Motor neuron (in vitro differentiated cells): ENCODE measurements around the gene PSMD7. TPM values are rescaled to one million over a fixed set of nuclear protein-coding genes. Genes with fewer than 3 reads are reported as not detected.
A peak's percentile ranks its signal among the peaks of the same experiment; 100 is the strongest.

Source experiments
- ATAC-seq, 8 experiments: fragments of 200-7000 bp; cut with Tn5 transposase; replicated peaks in 6 of 8; 2 replicates each; pipeline ENCODE4 v1.8.0; 2021; ENCODE audit warnings: mild to moderate bottlenecking in 8 of 8, moderate library complexity in 8 of 8
- H3K27ac ChIP-seq, 2 donors: fragments of 250-450 bp; sonication (Bioruptor Pico); 2 replicates each; pipeline ENCODE4 v1.9.0; 2021; ENCODE audit warnings: antibody characterized with exemption in 2 of 2, mild to moderate bottlenecking in 2 of 2, moderate library complexity in 1 of 2
- H3K4me1 ChIP-seq, 2 donors: fragments of 250-450 bp; sonication (Bioruptor Pico); replicated peaks in 1 of 2; 2 replicates each; pipeline ENCODE4 v1.6.1; 2021; ENCODE audit warnings: antibody characterized with exemption in 2 of 2, mild to moderate bottlenecking in 2 of 2, moderate library complexity in 1 of 2
- H3K4me3 ChIP-seq, 5 donors: fragments of 250-450 bp; sonication (Bioruptor Pico); 2 replicates each; pipeline ENCODE4 v1.9.0; 2021; ENCODE audit warnings: antibody characterized with exemption in 5 of 5, mild to moderate bottlenecking in 5 of 5, moderate library complexity in 4 of 5
- WGBS, 10 experiments: fragments of 450-650 bp; shearing (Covaris generic); methylation state at CpG; one replicate each; pipeline ENCODE4 v1.0.0; 2022; 5-methylcytosine and 5-hydroxymethylcytosine counted together
- in situ Hi-C, 9 experiments: fragments of 400-800 bp; cut with MboI; loops; one replicate each; pipeline ENCODE4 v1.15.0; 2021; ENCODE audit warnings: low sequenced_read_pairs in 9 of 9, low pct_unique_long_range_greater_than_20kb in 2 of 9; ENCODE audit not compliant: unreplicated experiment in 9 of 9
- total RNA-seq, 8 experiments: library from RNA; unstranded; fragments of 300-600 nt; gene quantifications; 2 replicates each; pipeline versions ENCODE4 v1.2.3 to v1.2.4, GENCODE V29; 2022

PSMD7 gene
- total RNA-seq = 100 to 1,000 TPM in 5 of 8 experiments, 10 to 100 TPM in 3; 72.2 to 183 (median 126) TPM

DNA sequence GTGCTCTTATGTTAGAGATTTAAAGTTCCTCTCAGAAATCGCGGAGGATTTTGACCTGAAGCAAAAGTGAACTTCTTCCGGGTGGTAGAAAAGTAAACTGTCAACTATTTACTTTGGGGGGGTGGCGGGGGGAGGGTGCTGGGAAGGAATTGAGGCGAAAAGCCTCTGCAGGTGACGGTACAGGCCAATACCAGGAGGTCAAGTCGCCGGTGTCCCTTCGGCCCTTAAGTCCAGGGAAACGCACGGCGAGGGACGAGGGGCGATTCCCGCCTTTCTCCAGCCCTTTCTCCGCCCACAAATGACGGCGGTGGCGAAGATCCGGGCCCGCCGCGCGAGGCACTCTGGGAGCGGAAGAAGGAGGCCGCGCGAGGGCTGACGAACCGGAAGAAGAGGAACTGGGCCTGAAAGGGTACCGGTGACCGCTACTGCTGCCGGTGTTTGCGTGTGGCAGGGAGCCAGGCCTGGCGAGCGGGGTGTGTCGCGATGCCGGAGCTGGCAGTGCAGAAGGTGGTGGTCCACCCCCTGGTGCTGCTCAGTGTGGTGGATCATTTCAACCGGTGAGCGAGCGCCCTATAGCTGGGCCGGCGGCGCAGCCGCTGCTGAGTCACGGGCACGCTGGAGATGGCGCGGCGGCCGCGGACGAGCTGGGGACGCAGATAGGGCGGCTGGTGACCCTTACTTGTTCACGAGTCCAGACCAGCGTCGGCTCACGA is at the start of gene PSMD7:
TSS of gene PSMD7 (plus strand) at position 383 of the 713 bp plus-strand sequence. CDS start at position 484, 101 bp downstream.
- ATAC-seq = peak; percentile 89 to 97 (median 95)
- in situ Hi-C loops = no loop called here
- WGBS, 10 experiments = 0 to 10% (median 0%) methylated on average over 1 to 25 of the region's 60 CpGs; no CpG with 5 or more reads in 3 of the 10 experiments
- Histone ChIP-seq H3K27ac (peak within 1 kb of the TSS; percentile 92 to 97), H3K4me1 (peaks cover 12 to 13% of the 10 kb centered on the region in 2 donors), H3K4me3 (peak within 1 kb of the TSS; percentile 56 to 88 (median 81))

DNA sequence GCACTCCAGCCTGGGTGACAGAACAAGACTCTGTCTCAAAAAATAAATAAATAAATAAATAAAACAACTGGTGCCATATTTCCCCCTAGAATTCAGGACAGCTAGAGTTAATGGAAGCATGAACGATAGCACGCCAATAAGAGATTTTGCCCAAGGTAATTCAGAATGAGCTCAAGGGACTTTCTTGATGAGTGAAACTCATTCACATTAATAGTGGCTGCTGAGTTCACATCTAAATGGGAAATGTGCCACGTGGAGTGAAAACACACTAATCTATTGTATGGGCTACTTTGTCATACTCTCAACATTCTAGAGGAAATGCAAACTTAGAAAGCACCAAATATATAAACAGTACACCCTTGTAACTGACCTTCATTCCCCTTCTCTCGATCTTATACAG is 47.4 kb upstream of the PSMD7 start:
- H3K27ac ChIP-seq = no peak overlapping the region
- no peaks in the 10 kb centered on the region for H3K4me1 ChIP-seq
- WGBS, 10 experiments = 56 to 93% (median 79%) methylated on average over 2 to 4 of the region's 4 CpGs; no CpG with 5 or more reads in 2 of the 10 experiments
- no peak overlapping the region for H3K4me3 ChIP-seq
- in situ Hi-C loops = loop anchor here in 1 of 9 experiments (25.0 kb wide), 1 partner anchor 687 kb away; no protein-coding TSS in a partner anchor
- no peak for ATAC-seq

DNA sequence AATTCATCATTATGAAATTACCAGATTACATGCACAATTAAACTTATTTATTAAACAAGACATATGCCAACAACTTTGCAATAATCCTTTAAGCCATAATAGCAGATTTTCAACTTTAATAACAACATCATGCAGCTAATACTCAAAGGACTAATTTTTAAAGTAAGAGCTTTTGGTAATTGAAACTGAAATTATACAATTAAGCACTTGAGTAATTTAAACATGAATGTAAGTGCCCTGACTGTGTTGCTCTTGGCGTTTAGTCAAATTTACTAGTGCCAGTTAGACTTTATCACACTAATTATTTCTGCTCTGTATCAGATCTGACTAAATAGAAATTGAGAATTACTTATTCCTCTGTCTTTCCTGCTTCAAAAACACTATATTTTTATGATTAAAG is 46.8 kb upstream of the PSMD7 start:
- in situ Hi-C loops = loop anchor here in 1 of 9 experiments (25.0 kb wide), 1 partner anchor 688 kb away; no protein-coding TSS in a partner anchor
- 18 to 88% (median 78%) methylated on average over 1 of the region's 1 CpG; no CpG with 5 or more reads in 2 of the 10 experiments for WGBS, 10 experiments
- no peak for ATAC-seq
- Histone ChIP-seq H3K4me1 (no peaks in the 10 kb centered on the region), H3K27ac (no peak overlapping the region), H3K4me3 (no peak overlapping the region)

DNA sequence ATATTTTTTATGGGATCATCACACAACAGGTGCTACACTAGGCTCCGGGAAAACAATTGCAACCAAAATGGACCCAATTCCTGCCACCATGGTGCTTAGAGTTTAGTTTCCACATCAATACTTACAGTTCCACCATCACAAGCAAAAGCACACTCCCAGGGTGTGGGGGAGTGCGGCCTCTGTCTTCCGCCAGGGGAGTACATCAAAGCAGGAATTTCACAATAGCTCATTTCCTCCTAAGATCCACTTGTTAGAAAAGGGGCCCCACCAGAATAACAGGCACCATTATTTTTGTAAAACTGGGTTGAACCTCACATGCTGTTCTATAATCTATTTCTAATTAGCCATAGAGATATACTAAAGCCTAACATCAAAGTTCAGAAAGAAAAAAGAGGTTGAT is 44.3 kb upstream of the PSMD7 start:
- H3K4me1 ChIP-seq = no peaks in the 10 kb centered on the region
- H3K4me3 ChIP-seq = no peak overlapping the region
- no peak overlapping the region for H3K27ac ChIP-seq
- in situ Hi-C loops = no loop called here
- 63 to 94% (median 85%) methylated on average over 2 to 3 of the region's 3 CpGs; no CpG with 5 or more reads in 4 of the 10 experiments for WGBS, 10 experiments
- no peak for ATAC-seq

DNA sequence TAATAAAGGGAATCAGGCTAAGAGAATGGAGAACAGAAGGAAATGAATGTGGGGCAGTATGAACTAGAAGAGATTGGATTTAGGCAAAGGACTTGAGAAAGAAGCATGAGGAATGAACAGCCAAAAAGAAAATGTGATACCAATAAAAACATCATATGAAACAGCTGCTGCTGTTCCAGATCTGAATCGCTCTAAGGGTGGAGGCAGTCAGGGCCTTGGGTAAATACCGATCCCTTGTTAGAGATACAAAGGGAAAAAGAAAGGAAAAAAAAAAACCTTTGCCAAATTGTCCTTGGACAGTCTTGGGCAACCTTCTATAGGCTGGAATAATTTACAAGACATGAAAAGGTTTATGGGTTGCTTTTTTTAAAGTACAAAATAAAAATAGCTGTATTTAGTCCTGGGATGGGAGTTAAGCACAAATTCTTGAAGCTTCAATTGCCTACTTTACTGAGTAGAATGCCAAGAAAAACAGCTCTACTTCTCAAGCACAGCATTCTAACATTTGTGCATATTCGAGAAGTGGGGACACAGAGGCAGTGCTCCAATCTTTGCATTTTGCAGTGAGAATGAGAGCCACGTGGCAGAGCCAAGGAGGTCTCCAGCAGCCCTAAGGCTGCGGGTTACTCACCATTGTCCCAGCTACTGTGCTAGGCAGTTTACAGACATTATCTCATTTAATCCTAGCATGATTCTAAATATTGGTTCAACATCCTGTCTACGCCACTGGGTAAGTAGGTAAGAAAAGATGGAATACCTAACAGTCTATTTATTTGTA is 43.3 kb upstream of the PSMD7 start:
- no peaks in the 10 kb centered on the region for H3K4me1 ChIP-seq
- peak in 3 of 8 experiments; percentile 82 to 92 (median 90) for ATAC-seq
- WGBS, 10 experiments = 7 to 100% (median 80%) methylated on average over 2 to 6 of the region's 6 CpGs
- in situ Hi-C loops = no loop called here
- no peak overlapping the region for H3K27ac ChIP-seq
- H3K4me3 ChIP-seq = no peak overlapping the region

DNA sequence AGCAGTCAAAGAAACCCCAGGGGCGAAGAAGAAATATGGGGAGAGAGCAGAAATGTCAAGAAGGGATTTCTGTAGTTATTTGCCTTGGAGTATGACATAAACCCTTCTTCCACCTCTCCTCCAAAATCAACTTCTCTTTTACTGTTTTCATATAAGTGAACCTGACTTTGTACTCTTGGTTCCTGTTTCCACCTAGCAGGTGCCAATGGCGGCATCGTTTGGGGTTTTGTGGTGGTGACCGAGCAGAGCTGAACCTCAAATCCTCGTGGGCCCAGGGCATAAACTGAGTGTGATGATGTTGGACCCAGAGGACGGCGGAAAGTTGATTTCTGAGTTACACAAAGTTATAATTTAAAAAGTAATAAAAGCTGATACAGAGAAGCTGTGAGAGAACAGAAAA is 39.6 kb upstream of the PSMD7 start:
- 23 to 100% (median 86%) methylated on average over 2 to 7 of the region's 7 CpGs for WGBS, 10 experiments
- ATAC-seq = no peak
- H3K4me3 ChIP-seq = no peak overlapping the region
- no peak overlapping the region for H3K27ac ChIP-seq
- in situ Hi-C loops = no loop called here
- H3K4me1 ChIP-seq = no peaks in the 10 kb centered on the region

DNA sequence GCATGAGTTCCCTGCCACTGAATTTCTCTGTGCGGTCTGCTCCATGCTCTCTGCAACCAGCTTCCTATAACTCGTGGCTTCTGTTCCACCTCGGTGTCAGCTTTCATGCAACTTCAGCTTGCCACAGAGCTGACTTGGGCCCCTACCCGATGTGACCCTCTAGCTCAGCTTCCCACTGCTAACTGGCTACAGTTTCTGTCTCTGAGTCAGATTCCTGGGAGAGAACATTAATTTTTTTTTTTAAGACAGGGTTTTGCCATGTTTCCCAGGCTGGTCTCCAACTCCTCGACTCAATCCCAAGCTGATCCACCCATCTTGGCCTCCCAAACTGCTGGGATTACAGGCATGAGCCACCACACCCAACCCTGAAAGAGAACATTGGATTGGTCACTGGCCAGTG is 35.5 kb upstream of the PSMD7 start:
- peak in 1 of 8 experiments; percentile 20 for ATAC-seq
- in situ Hi-C loops = no loop called here
- Histone ChIP-seq H3K4me1 (no peaks in the 10 kb centered on the region), H3K27ac (no peak overlapping the region), H3K4me3 (no peak overlapping the region)
- 17 to 93% (median 80%) methylated on average over 1 to 4 of the region's 5 CpGs; no CpG with 5 or more reads in 5 of the 10 experiments for WGBS, 10 experiments

DNA sequence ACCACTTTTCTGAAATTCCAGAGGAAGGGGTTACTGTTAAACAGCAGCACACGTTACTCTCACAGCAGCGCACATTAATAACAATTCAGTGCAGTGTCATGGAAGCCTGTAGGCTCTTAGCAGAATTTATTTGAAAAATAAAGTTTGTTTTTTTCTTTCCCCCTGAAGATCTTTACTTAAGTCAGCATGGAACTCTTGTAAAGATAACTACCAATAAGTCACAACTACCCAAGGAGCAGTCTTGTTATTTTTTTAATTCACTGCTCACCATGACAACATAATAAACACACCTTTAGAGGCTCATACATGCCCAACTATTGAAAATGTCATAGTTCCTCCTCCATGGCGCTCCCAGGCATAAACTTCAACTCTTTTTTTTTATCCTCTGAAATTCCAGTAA is 31.8 kb upstream of the PSMD7 start:
- peak in 2 of 8 experiments; percentile 34 to 81 for ATAC-seq
- WGBS, 10 experiments = 26 to 92% (median 79%) methylated on average over 1 to 3 of the region's 3 CpGs
- Histone ChIP-seq H3K27ac (no peak overlapping the region), H3K4me3 (no peak overlapping the region), H3K4me1 (peaks cover 7 to 16% of the 10 kb centered on the region in 2 donors)
- in situ Hi-C loops = no loop called here

DNA sequence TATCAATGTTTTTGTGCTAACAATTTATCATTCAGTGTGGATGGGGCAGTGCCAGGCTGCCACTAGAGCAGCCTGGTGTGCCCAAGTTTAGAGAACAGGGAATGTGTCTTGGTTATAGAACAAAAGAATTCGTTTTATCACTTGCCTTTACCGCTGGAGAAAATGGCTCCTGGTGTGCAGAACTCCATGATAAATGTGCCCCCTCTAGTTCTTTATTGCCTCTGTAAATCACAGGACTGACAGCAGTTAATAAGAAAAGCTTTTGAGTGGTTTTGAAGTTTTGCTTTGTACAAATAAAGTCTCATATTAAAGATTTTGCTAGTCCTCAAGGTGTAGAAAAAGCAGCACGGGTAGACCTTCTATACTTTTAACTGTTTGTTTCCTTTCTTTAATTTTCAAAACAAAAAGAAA is 28.2 kb upstream of the PSMD7 start:
- Histone ChIP-seq H3K4me1 (peaks cover 7 to 16% of the 10 kb centered on the region in 2 donors), H3K27ac (no peak overlapping the region), H3K4me3 (no peak overlapping the region)
- ATAC-seq = no peak
- 0 to 44% (median 11%) methylated on average over 1 to 3 of the region's 3 CpGs; no CpG with 5 or more reads in 1 of the 10 experiments for whole genome bisulfite sequencing, 10 experiments
- in situ Hi-C loops = no loop called here

DNA sequence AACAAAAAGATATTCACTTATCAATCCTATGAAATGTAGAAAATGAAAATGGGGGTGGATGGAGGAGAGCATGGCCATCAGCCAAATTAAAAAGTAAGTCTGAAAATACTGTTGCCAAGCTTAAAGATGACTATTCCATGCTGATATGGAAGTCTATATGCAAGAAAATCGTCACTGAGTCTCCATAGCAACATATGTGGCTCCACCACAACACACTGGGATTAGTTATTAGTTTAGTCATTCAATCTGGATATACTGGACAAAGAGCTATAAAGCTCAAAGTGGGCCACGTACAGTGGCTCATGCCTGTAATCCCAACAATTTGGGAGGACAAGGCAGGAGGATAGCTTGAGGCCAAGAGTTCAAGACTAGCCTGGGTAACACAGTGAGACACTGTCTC is 24.7 kb upstream of the PSMD7 start:
- no peak overlapping the region for H3K4me3 ChIP-seq
- peak in 3 of 8 experiments; percentile 52 to 57 (median 56) for ATAC-seq
- in situ Hi-C loops = no loop called here
- WGBS, 10 experiments = 0 to 84% (median 48%) methylated on average over 1 to 2 of the region's 2 CpGs; no CpG with 5 or more reads in 2 of the 10 experiments
- no peak overlapping the region for H3K27ac ChIP-seq
- peaks cover 7 to 23% of the 10 kb centered on the region in 2 donors for H3K4me1 ChIP-seq

DNA sequence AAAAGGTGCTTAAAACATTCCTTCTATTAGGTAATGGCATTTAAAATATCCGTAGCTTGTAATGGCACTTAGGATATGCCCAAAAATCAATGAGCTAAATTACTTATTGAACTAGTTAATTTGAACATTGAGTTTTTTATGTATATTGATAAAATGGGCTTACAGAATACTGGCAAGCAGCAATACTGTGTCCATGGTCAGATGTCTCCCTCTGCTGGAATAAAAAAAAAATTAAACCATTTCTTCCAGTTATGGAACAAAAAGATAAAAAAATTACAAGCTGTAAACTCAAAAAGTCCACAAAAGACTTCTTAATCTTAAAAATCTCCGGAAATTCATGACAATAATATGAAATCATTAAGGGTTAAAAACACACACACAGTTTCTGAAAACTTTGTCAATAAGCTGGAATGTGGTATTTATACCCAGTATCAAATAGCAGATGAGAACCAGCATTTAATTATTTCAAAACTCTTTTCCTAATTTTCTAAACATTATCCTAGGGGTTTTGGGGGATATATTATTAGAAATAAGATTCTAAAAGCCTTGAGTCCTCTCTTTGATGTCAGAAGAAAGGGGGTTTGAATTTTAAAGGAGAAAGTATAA is 21.5 kb upstream of the PSMD7 start:
- Histone ChIP-seq H3K27ac (no peak overlapping the region), H3K4me3 (no peak overlapping the region), H3K4me1 (peaks cover 0 to 11% of the 10 kb centered on the region in 2 donors)
- in situ Hi-C loops = no loop called here
- WGBS, 10 experiments = 0 to 100% (median 10%) methylated on average over 1 to 2 of the region's 2 CpGs
- peak in 3 of 8 experiments; percentile 33 to 44 (median 33) for ATAC-seq

DNA sequence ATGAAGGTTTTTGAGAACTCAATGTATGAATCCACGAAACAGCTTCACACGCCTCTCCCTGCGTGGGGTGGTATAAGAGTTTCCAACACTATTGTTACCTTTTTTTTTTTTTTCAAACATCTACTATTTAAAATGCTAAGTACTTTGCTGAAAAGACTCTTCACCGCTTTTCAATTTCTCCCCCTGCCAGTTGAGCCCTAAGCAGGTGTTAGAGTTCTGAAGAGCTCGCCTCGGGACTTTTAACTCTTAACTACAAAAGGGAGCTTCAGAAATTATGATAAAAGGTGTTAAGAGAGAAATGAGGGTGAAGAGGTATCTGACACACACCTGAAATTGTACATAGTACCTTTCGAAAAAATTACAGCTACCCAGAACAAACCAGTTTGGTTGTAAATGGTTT is 20.9 kb upstream of the PSMD7 start:
- Histone ChIP-seq H3K4me3 (no peak overlapping the region), H3K27ac (no peak overlapping the region), H3K4me1 (peaks cover 0 to 11% of the 10 kb centered on the region in 2 donors)
- 0 to 67% (median 46%) methylated on average over 2 to 7 of the region's 7 CpGs; no CpG with 5 or more reads in 1 of the 10 experiments for WGBS, 10 experiments
- no peak for ATAC-seq
- in situ Hi-C loops = no loop called here

DNA sequence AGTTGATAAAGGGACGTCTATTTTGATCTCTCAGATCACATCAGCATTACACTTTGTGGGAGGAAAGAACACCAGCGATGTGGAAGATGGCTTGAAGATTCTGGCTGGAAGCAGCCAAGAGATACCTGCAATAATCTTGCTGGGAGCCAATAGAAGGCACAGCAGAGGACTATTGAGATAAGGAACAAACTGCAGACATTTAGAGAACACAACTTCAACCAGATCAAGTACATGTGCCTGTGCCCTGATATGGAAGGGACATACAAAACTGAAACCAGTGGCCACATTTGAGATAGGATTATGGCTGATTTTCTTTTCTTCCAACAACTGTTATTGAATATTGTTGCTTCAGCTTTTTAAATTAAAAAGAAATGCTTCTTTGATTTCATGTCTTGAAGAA is 18.6 kb upstream of the PSMD7 start:
- no peak overlapping the region for H3K4me3 ChIP-seq
- no peak overlapping the region for H3K27ac ChIP-seq
- no peak for ATAC-seq
- 62 to 100% (median 90%) methylated on average over 1 to 2 of the region's 2 CpGs; no CpG with 5 or more reads in 3 of the 10 experiments for WGBS, 10 experiments
- peaks cover 0 to 11% of the 10 kb centered on the region in 2 donors for H3K4me1 ChIP-seq
- in situ Hi-C loops = no loop called here
